Right hindlimb (tissue), 1 donor: ENCODE results near the gene CDC42EP4.
"Not testable (repeated sequence)": the region's sequence is repeated elsewhere in the genome, so short reads cannot be mapped to it uniquely, and the experiment has no call there.

ENCODE experiments used
- DNase-seq: peaks from one replicate; pipeline ENCODE4 v3.0.0-alpha.2; 2018

Gene CDC42EP4

DNA sequence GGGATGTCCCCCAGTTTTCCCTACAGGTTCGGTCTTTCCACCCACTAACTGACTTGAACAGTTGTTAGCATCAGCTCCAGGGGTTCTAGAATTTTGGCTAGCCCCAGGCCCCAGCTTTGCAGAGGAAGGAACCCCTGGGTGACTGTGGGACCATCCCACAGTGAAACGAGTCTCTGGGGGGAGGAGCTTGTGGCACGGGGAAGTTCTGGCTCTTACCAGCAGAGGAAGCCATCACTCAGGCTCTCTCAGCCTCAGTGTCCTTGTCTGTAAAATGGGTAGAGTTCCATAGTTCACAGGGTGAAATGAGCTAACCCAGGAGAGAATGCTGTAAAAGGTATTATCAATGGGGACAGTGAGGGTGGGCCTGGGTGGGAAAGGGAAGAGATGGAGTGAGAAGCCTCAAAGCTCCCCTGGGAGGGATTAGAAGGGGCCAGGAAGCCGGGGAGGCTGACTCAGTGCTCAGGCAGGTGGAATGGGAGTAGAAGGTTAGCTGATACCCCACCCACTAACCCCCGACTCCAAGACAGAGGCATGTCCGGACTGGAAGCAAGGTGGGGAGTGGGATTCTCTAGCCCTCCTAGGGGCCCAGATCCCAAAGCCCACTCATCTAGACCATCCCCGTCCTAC lies 30.9 kb upstream of the CDC42EP4 start:
- no peak for DNase-seq

DNA sequence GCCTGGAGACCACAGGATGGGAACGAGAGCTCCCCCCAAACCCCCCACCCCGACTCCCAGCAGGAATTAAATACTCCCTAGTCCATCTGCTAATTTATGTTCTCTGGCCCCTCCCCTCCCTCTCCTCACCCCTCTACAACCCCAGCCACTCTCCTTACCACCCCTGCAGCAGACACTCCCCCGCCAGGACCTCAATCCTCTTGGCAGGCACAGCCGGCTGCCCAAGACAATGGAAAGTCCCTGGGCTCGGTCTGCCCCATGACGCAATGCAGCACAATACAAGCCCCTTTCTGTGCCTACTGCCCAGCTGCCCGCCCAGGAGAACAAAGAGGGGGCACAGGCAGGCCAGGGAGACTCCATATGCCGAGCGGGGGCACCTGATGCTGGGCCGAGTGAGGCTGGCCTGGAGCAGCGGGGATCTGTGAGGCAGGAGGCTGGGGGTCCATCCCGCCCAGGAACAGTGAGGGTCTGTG lies 30.3 kb upstream of the CDC42EP4 start:
- DNase-seq, result peak; percentile 88

- no peak for DNase-seq
These were observed 29.7 kb upstream of the CDC42EP4 start for GRCh38 chr17:73341350-73342049.

DNA sequence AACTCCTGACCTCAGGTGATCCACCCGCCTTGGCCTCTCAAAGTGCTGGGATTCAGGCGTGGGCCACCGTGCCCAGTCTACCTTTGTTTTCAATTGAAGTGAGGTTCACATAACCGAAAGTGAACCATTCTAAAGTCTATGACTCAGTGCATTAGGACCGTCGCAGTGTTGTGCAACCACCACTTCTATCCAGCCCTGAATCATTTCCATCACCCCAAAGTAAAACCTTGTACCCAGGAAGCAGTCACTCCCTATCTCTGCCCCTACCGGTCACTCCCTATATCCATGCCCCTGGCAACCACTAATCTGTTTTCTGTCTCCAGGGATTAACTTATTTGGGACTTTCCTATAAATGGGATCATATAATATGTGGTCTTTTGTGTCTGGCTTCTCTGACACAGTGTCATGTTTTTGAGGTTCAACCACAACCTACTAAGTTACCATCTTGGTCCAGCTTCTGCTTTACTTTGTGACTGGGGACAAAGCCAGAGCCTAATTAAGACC lies 28.3 kb upstream of the CDC42EP4 start:
- DNase-seq, result no peak

DNA sequence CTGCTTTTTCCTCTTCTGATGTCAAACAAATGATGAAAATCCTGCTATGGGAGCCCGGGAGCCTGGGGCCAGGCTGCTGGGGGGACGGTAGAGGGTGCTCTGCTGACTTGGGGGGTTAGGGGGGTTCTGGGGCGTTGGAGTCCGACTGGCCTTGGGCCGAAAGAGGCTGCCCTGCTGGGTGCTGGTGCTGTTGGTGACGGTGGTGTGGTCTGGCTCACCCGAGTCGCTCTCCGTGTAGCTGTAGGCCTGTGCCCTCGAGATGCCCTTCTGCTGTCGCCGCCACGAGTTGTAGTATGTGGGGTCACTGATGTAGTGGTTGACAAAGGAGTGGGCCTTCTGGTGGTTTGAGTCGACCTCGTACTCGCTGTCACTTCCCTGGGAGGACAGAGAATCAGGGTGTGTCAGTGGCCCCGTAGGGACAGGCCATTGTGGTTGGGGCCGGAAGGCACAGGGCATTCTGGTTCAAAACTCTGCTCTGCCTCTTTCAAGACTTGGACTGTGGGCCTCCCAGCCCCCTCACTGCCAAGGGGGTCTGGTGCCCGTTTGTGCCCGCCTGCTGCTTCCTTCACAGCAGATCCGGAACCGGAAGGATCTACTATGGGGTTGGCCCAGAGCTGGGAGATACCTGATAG lies 26.9 kb upstream of the CDC42EP4 start:
- no peak for DNase-seq

DNA sequence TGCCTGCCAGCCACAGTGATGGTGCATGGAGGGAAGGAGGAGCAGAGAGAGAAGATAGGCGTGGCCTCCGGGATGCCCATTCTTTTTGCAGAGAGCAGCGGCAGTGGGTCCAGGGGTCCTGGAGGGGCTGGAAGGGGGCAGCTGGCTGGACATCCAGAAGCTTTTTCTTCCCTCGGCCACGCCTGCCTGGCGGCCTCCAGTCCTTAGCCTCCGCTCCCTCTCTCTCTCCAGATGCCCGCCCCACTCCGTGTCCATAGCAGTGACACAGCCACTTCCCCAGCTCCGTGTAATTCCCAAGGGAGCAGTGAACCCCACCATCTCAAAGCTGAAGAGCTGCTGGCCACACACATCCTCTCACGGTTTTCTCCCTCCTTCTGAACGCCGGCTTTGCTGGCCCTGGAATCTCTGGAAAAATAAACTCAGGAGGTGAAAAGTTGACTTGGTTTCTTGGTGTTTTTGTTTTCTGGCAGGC lies 26.3 kb upstream of the CDC42EP4 start:
- peak; percentile 68 for DNase-seq

GRCh38 chr17:73337330-73337710 lies 25.5 kb upstream of the CDC42EP4 start:
- no peak for DNase-seq

GRCh38 chr17:73336408-73337329 lies 24.9 kb upstream of the CDC42EP4 start:
- no peak for DNase-seq

DNA sequence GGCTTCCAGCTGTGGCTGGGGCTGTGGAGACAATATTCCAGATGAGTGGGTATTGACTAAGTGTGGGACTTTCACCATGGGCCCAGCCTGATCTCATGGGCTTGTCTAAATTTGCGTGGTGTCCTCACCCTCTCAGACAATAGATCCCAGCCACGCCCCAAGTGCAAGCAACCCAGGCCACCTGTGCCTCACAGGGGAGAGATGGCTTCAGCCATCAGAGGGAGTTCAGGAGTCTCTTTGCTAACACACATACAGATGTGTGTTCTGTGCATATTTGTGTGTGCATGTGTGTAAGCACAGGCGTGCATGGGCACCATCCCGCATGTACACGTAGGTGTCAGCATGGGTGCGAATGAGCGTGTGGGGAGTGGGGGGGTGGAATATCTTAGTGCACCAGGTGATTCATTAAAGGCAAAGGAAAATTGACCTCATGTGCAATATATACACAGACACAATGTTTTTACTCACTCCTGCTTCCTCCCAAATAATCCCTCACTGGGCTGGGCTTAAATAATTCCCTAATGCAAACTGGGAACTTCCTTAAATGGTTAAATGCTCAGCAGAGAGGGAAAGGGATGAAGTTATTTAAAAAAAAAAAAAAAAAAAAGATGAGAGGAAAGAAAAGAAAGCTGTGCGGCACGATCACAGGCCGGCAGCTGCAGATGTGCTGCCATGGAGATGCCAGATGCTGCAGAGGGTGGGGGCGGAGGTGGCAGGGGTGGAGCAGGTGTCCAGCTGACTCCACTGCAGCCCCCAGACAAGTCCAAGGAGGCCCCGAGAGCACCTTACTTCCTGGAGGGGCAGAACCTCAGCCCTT lies 24.0 kb upstream of the CDC42EP4 start:
- no peak for DNase-seq

DNA sequence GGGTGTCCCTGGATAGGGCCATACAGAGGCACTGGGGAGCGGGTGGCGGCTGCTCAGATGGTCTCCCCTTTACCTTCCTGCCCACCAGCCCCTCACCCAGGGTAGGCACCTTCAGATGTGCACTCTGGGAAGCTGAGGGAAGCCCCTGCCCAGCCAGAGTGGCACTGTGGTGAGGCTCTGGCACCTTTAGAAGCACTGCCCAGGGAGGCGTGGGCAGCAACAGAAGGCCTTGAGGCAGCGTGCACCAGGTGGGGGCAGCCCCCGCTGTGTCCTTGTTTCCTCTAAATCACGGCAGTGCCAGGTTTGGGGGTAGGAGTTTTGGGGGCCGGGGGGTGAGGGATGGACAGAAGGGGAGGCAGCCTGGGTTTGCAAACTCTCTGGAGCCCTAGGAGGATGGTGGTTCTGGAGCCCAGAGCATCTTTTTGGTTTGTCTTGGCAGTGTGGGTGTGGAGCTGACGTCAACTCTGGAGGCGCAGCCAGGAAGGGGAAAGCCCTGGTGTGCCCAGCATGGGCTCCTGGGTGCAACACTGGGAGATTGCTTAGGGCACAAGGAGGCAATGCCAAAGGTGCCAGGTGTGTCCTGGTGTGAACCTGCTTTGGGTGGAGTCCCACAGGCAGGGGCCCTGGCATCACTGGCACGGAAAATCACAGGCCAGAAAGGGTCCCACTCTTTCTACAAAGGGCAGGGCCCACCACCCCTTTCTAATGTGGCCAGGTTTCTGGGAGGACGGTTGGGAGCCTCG lies 23.1 kb upstream of the CDC42EP4 start:
- DNase-seq, result no peak

DNA sequence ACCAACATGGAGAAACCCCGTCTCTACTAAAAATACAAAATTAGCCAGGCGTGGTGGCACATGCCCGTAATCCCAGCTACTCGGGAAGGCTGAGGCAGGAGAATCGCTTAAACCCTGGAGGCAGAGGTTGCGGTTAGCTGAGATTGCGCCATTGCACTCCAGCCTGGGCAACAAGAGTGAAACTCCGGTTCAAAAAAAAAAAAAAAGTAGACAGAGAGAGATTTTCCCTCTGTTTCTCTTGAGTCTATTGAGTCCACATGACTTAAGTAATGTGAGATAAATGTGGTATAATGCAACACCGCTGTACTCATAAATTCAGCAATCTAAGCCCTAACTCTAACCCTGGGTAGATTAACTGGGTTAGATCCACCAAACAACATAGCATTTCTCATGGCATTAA lies 21.6 kb upstream of the CDC42EP4 start:
- DNase-seq, result not testable (repeated sequence)

DNA sequence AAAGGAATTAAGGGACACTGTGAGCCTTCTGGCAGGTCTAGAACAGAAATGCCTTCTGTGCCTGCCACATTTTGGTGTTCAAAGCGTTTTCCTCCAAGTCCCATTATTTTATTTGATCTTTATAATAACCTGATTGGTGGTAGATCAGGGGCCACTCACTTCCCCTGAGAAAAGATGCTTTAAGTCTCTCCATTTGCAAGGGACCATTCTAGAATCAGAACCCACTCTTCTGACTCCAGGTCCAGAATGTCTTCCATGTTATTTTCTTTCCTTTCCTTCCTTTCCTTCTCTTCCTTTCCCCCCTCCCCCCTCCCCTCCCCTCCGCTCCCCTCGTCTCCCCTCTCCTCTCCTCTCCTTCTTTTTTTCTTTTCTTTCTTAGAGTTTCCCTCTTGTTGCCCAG lies 19.3 kb upstream of the CDC42EP4 start:
- DNase-seq, result no peak

GRCh38 chr17:73327676-73328075 lies 15.9 kb upstream of the CDC42EP4 start:
- DNase-seq, result no peak

DNA sequence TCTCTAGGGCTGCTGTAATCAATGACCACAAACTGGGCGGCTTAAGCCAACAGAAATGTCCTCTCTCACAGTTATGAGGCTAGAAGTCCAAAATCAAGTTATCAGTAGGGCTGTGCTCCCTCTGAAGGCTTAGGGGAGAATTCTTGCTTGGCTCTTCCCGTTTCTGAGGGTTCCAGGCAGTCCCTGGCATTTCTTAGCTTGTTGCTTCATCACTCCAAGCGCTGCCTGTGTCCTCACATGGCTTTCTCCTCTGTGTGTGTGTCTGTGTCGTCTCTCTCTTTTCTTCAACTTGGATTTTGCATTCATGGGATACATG lies 13.7 kb upstream of the CDC42EP4 start:
- DNase-seq, result peak; percentile 51

- peak; percentile 43 for DNase-seq
These were observed 13.1 kb upstream of the CDC42EP4 start for GRCh38 chr17:73324711-73325526.

GRCh38 chr17:73324160-73324475 lies 12.3 kb upstream of the CDC42EP4 start:
- DNase-seq, result peak; percentile 83

DNA sequence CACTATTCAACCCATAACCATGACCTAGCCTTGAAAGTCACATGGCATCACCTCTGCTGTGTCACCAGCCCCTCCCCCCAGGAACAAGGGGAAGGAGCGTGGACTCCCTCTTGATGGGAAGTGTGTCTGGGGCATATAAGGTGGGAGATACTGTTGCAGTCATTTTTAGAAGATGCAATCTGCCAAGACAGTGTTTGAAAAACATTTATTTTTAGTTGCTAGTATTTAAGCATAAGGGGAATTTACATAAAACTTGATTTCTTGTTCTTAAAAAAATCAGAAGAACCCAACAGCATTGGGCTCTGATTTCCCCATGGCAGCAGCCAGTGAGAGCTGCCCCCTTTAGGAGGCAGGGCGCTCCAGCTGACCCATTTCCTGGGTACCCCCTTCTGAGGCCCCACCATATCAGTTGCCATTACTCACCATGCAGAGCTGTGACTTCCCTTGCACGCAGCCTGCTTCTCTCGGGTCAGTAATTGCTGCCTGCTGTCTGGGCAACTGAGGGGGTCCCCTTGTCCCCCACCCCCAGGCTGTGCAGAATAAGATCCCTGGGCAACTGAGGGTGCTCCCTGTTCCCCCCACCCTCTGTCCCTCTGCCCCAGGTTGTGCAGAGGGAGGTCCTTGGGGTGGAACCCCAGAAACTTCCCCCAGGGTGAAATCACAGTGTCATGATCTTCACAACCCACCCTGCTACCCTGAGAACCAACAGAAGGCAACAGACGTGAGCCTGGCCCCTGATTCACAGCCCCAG lies 11.8 kb upstream of the CDC42EP4 start:
- DNase-seq, result no peak

DNA sequence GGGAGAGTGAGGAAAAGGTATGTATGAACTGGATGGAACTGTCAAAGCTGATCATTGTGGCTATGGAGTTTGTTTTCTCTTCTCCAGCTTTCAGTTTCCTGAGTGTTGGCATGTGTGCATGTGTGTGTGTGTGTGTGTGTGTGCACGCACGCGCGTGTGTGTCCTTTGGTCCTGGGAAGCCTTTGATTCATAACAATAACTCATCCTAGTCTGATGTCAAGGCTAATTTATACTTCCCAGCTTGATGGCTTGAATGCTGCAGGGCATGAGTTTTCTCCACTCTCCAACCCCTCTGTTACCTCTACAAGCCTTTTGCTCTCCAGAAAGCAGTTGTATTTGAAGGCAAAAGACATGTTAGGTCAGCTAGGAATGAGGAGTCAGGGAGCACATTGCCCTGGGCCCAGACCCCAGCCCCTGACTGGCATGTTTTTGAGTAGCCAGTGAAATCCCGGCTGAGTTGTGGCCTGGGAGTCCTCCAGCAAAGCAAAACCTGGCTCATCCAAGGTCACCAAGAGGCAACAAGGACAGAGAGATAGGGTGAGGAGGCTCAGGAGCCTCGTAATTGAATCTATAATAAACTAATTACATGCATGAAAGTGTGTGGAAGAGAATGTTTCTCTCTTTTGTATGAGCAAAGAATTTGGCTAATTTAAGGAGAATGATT lies 8.9 kb upstream of the CDC42EP4 start:
- DNase-seq, result no peak

- no peak for DNase-seq
These were observed 8.0 kb upstream of the CDC42EP4 start for GRCh38 chr17:73319766-73320165.
